SK-N-MC (cell line): ENCODE results near the gene SIGLEC7.

Source experiments
- DNase-seq: peaks from one replicate; pipeline ENCODE4 v3.0.0-alpha.2; 2011; ENCODE audit warnings: low read depth, low spot score
- H3K27ac ChIP-seq: fragments of 200-600 bp; sonication (generic); 2 replicates; pipeline ENCODE4 v1.5.1; 2016; ENCODE audit warnings: mixed run types
- H3K36me3 ChIP-seq: fragments of 200-600 bp; sonication (generic); 2 replicates; pipeline ENCODE4 v1.6.1; 2017; ENCODE audit warnings: antibody characterized with exemption, low read length, mixed read lengths; ENCODE audit not compliant: insufficient read depth
- H3K4me3 ChIP-seq: fragments of 200-600 bp; sonication (generic); 2 replicates; pipeline ENCODE4 v1.5.1; 2016
- H3K9ac ChIP-seq: fragments of 200-600 bp; sonication (generic); 2 replicates; pipeline ENCODE4 v1.8.0; 2017; ENCODE audit warnings: mixed run types, mixed read lengths; ENCODE audit not compliant: insufficient read length
- H3K9me3 ChIP-seq: fragments of 200-600 bp; sonication (generic); 2 replicates; pipeline ENCODE4 v1.6.1; 2017; ENCODE audit warnings: low read depth, mild to moderate bottlenecking, antibody characterized with exemption, low read length, moderate library complexity, mixed read lengths
- EZH2 ChIP-seq: fragments of 200-600 bp; sonication (generic); IDR thresholded peaks from one replicate; pipeline ENCODE4 v1.6.1; 2017; ENCODE audit warnings: antibody characterized with exemption
- FOXP2 ChIP-seq: optimal IDR thresholded peaks from 2 replicates; pipeline ENCODE3; 2011; ENCODE audit warnings: mild to moderate bottlenecking, moderate library complexity; ENCODE audit not compliant: insufficient read depth; ENCODE audit errors: extremely low read length, control extremely low read depth
- POLR2AphosphoS5 ChIP-seq: IDR thresholded peaks from 2 replicates; pipeline ENCODE4 v1.6.1; 2012; ENCODE audit warnings: mild to moderate bottlenecking, low read depth, low read length, borderline replicate concordance

SIGLEC7 gene

GRCh38 chr19:51127755-51128154 lies 14.3 kb upstream of the SIGLEC7 start:
- no peak overlapping the region for H3K27ac ChIP-seq
- no peak for DNase-seq
- no peak for TF ChIP-seq POLR2AphosphoS5
- no peak for TF ChIP-seq EZH2
- no peak for TF ChIP-seq FOXP2

GRCh38 chr19:51128227-51128626 lies 13.9 kb upstream of the SIGLEC7 start:
- DNase-seq, result no peak
- Histone ChIP-seq H3K27ac (no peak overlapping the region), H3K36me3 (no peaks in the 10 kb centered on the region), H3K4me3 (no peak overlapping the region), H3K9me3 (no peaks in the 10 kb centered on the region), H3K9ac (no peak overlapping the region)
- TF ChIP-seq FOXP2 (no peak), EZH2 (no peak), POLR2AphosphoS5 (no peak)

More at GRCh38 chr19:51127755-51128154, 14.3 kb upstream of the SIGLEC7 start:
- Histone ChIP-seq H3K4me3 (no peak overlapping the region), H3K36me3 (no peaks in the 10 kb centered on the region), H3K9ac (no peak overlapping the region), H3K9me3 (no peaks in the 10 kb centered on the region)

GRCh38 chr19:51129716-51130115 lies 12.4 kb upstream of the SIGLEC7 start:
- Histone ChIP-seq H3K9ac (no peak overlapping the region), H3K4me3 (no peak overlapping the region), H3K27ac (no peak overlapping the region), H3K36me3 (no peaks in the 10 kb centered on the region), H3K9me3 (no peaks in the 10 kb centered on the region)
- no peak for DNase-seq
- TF ChIP-seq FOXP2, result no peak
- TF ChIP-seq POLR2AphosphoS5, result no peak
- no peak for TF ChIP-seq EZH2

- no peaks in the 10 kb centered on the region for H3K36me3 ChIP-seq
- no peak overlapping the region for H3K9ac ChIP-seq
- TF ChIP-seq POLR2AphosphoS5 (no peak), FOXP2 (no peak), EZH2 (no peak)
- H3K27ac ChIP-seq, result no peak overlapping the region
- H3K4me3 ChIP-seq, result no peak overlapping the region
- H3K9me3 ChIP-seq, result no peaks in the 10 kb centered on the region
- no peak for DNase-seq
Measured at GRCh38 chr19:51131780-51132680, 10.1 kb upstream of the SIGLEC7 start.

GRCh38 chr19:51135004-51135403 lies 7.1 kb upstream of the SIGLEC7 start:
- no peak overlapping the region for H3K9ac ChIP-seq
- H3K4me3 ChIP-seq, result no peak overlapping the region
- H3K9me3 ChIP-seq, result no peaks in the 10 kb centered on the region
- DNase-seq, result no peak
- TF ChIP-seq FOXP2, result no peak
- TF ChIP-seq POLR2AphosphoS5, result no peak
- no peak for TF ChIP-seq EZH2
- H3K27ac ChIP-seq, result no peak overlapping the region
- H3K36me3 ChIP-seq, result no peaks in the 10 kb centered on the region

- Histone ChIP-seq H3K9me3 (no peaks in the 10 kb centered on the region), H3K4me3 (no peak overlapping the region), H3K9ac (no peak overlapping the region), H3K27ac (no peak overlapping the region), H3K36me3 (no peaks in the 10 kb centered on the region)
- DNase-seq, result no peak
- TF ChIP-seq FOXP2 (no peak), POLR2AphosphoS5 (no peak), EZH2 (no peak)
Measured at GRCh38 chr19:51135986-51136762, 5.9 kb upstream of the SIGLEC7 start.

- Histone ChIP-seq H3K36me3 (no peaks in the 10 kb centered on the region), H3K9me3 (no peaks in the 10 kb centered on the region), H3K9ac (no peak overlapping the region), H3K27ac (no peak overlapping the region), H3K4me3 (no peak overlapping the region)
- TF ChIP-seq FOXP2, result no peak
- no peak for TF ChIP-seq POLR2AphosphoS5
- TF ChIP-seq EZH2, result no peak
- DNase-seq, result no peak
Measured at GRCh38 chr19:51136851-51137551, 5.1 kb upstream of the SIGLEC7 start.
